Vagina (tissue), 2 donors: Measurements from ENCODE around the gene WDR54.

Experiments
- POLR2A ChIP-seq, 2 donors: fragments of 450-650 bp; IDR thresholded peaks; one replicate each; pipeline ENCODE4 v1.6.1; 2017; ENCODE audit warnings: antibody characterized with exemption in 2 of 2, mild to moderate bottlenecking in 2 of 2, moderate library complexity in 2 of 2
- TF ChIP-seq, protein P1 (sequence below), 3 experiments: fragments of 450-650 bp in 2 of 3; fragments of 200-600 bp in 1 of 3; sonication (generic) in 1 of 3; IDR thresholded peaks; one replicate each; pipeline ENCODE4 v1.5.1; 2017 to 2019; ENCODE audit warnings: antibody characterized with exemption in 3 of 3, mild to moderate bottlenecking in 2 of 3, moderate library complexity in 2 of 3

GRCh38 chr2:74427551-74427950 lies 6.0 kb downstream of the WDR54 start:
- TF ChIP-seq, protein P1, sequence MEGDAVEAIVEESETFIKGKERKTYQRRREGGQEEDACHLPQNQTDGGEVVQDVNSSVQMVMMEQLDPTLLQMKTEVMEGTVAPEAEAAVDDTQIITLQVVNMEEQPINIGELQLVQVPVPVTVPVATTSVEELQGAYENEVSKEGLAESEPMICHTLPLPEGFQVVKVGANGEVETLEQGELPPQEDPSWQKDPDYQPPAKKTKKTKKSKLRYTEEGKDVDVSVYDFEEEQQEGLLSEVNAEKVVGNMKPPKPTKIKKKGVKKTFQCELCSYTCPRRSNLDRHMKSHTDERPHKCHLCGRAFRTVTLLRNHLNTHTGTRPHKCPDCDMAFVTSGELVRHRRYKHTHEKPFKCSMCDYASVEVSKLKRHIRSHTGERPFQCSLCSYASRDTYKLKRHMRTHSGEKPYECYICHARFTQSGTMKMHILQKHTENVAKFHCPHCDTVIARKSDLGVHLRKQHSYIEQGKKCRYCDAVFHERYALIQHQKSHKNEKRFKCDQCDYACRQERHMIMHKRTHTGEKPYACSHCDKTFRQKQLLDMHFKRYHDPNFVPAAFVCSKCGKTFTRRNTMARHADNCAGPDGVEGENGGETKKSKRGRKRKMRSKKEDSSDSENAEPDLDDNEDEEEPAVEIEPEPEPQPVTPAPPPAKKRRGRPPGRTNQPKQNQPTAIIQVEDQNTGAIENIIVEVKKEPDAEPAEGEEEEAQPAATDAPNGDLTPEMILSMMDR (IDR thresholded peaks at IDR 0.05): no peak
- TF ChIP-seq POLR2A (IDR thresholded peaks at IDR 0.05): no peak
